GM12878 (cell line): Measurements from ENCODE around the gene TTC38.

Source experiments
- ATF3 ChIP-seq: IDR thresholded peaks from 2 replicates; pipeline ENCODE4 v1.6.1; 2011; ENCODE audit warnings: low read depth, mild to moderate bottlenecking, low read length, moderate library complexity, borderline replicate concordance; ENCODE audit errors: extremely low read depth
- BCLAF1 ChIP-seq: fragments of 450-650 bp; IDR thresholded peaks from 2 replicates; pipeline ENCODE4 v1.6.1; 2017; ENCODE audit warnings: antibody characterized with exemption, mild to moderate bottlenecking, moderate library complexity
- BHLHE40 ChIP-seq, 2 experiments: fragments of 450-650 bp in 1 of 2; IDR thresholded peaks; 2 replicates each; pipeline ENCODE4 v1.6.1; 2011 to 2017; ENCODE audit warnings: low read depth in 2 of 2, borderline replicate concordance in 1 of 2, improper control_type of control experiment in 1 of 2, low read length in 1 of 2, mild to moderate bottlenecking in 1 of 2
- CEBPB ChIP-seq, 2 experiments: fragments of 150-350 bp in 1 of 2; IDR thresholded peaks; 2 replicates each; pipeline ENCODE4 v1.6.1; 2012 to 2014; ENCODE audit warnings: low read depth in 2 of 2, low read length in 2 of 2, borderline replicate concordance in 1 of 2, inconsistent platforms in 1 of 2
- CHD4 ChIP-seq: fragments of 200-600 bp; sonication (generic); IDR thresholded peaks from 2 replicates; pipeline ENCODE4 v1.6.1; 2016; ENCODE audit warnings: mild to moderate bottlenecking
- EZH2 ChIP-seq: IDR thresholded peaks from 2 replicates; pipeline ENCODE4 v1.6.1; 2012; ENCODE audit warnings: low read depth, mild to moderate bottlenecking, control low read depth, inconsistent platforms, low read length, borderline replicate concordance; ENCODE audit not compliant: control insufficient read depth
- POLR2AphosphoS5 ChIP-seq: IDR thresholded peaks from 2 replicates; pipeline ENCODE4 v1.6.1; 2011; ENCODE audit warnings: mild to moderate bottlenecking, low read length, inconsistent platforms
- ZBED1 ChIP-seq: IDR thresholded peaks from 2 replicates; pipeline ENCODE4 v1.6.1; 2016; ENCODE audit warnings: borderline replicate concordance
- ZNF217 ChIP-seq: fragments of 450-650 bp; IDR thresholded peaks from 2 replicates; pipeline ENCODE4 v1.6.1; 2017; ENCODE audit warnings: antibody characterized with exemption, mild to moderate bottlenecking
- TF ChIP-seq, protein P1 (sequence below): IDR thresholded peaks from 2 replicates; pipeline ENCODE4 v1.6.1; 2012; ENCODE audit warnings: low read depth, low read length, improper control_type of control experiment
- TF ChIP-seq, protein P2 (sequence below): fragments of 450-650 bp; IDR thresholded peaks from 2 replicates; pipeline ENCODE4 v1.6.1; 2014; ENCODE audit warnings: mild to moderate bottlenecking
- TF ChIP-seq, protein P3 (sequence below): fragments of 450-650 bp; IDR thresholded peaks from 2 replicates; pipeline ENCODE4 v1.6.1; 2016; ENCODE audit warnings: mild to moderate bottlenecking, moderate library complexity, borderline replicate concordance

DNA sequence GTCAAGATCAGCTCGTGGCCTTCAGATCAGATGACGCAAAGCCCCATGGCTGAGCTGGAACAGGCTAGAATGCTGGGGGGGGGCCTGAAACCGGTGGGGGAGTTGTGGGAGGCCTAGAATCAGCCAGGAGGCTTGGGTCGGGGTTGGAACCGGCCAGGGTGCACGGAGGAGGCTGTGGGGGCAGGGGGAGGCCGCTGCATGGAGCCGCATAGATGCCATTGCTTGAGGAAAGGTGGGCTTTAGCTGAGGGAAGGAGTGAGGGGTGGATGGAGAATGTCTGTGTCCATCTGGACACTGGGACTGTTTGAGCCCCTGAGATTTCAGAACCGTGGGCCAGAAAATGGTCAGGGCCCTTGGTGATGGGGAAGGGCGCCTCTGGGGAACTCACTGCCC is 42.9 kb upstream of the TTC38 start:
- TF ChIP-seq, protein P1, sequence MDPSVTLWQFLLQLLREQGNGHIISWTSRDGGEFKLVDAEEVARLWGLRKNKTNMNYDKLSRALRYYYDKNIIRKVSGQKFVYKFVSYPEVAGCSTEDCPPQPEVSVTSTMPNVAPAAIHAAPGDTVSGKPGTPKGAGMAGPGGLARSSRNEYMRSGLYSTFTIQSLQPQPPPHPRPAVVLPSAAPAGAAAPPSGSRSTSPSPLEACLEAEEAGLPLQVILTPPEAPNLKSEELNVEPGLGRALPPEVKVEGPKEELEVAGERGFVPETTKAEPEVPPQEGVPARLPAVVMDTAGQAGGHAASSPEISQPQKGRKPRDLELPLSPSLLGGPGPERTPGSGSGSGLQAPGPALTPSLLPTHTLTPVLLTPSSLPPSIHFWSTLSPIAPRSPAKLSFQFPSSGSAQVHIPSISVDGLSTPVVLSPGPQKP, result no peak
- TF ChIP-seq ZNF217, result no peak
- TF ChIP-seq ATF3, result no peak
- no peak for TF ChIP-seq BCLAF1
- TF ChIP-seq EZH2, result no peak
- no peak for TF ChIP-seq POLR2AphosphoS5
- TF ChIP-seq CHD4, result no peak
- TF ChIP-seq ZBED1, result no peak
- no peak for TF ChIP-seq CEBPB (IDR thresholded peaks at IDR 0.05; ENCODE audit: borderline replicate concordance in 1 of 2, low read depth in 2 of 2, low read length in 2 of 2)
- TF ChIP-seq, protein P2, sequence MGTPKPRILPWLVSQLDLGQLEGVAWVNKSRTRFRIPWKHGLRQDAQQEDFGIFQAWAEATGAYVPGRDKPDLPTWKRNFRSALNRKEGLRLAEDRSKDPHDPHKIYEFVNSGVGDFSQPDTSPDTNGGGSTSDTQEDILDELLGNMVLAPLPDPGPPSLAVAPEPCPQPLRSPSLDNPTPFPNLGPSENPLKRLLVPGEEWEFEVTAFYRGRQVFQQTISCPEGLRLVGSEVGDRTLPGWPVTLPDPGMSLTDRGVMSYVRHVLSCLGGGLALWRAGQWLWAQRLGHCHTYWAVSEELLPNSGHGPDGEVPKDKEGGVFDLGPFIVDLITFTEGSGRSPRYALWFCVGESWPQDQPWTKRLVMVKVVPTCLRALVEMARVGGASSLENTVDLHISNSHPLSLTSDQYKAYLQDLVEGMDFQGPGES, result no peak
- no peak for TF ChIP-seq BHLHE40 (IDR thresholded peaks at IDR 0.05; ENCODE audit: borderline replicate concordance in 1 of 2, low read depth in 2 of 2, low read length in 1 of 2)
- TF ChIP-seq, protein P3, sequence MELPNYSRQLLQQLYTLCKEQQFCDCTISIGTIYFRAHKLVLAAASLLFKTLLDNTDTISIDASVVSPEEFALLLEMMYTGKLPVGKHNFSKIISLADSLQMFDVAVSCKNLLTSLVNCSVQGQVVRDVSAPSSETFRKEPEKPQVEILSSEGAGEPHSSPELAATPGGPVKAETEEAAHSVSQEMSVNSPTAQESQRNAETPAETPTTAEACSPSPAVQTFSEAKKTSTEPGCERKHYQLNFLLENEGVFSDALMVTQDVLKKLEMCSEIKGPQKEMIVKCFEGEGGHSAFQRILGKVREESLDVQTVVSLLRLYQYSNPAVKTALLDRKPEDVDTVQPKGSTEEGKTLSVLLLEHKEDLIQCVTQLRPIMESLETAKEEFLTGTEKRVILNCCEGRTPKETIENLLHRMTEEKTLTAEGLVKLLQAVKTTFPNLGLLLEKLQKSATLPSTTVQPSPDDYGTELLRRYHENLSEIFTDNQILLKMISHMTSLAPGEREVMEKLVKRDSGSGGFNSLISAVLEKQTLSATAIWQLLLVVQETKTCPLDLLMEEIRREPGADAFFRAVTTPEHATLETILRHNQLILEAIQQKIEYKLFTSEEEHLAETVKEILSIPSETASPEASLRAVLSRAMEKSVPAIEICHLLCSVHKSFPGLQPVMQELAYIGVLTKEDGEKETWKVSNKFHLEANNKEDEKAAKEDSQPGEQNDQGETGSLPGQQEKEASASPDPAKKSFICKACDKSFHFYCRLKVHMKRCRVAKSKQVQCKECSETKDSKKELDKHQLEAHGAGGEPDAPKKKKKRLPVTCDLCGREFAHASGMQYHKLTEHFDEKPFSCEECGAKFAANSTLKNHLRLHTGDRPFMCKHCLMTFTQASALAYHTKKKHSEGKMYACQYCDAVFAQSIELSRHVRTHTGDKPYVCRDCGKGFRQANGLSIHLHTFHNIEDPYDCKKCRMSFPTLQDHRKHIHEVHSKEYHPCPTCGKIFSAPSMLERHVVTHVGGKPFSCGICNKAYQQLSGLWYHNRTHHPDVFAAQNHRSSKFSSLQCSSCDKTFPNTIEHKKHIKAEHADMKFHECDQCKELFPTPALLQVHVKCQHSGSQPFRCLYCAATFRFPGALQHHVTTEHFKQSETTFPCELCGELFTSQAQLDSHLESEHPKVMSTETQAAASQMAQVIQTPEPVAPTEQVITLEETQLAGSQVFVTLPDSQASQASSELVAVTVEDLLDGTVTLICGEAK, result no peak
